Neural progenitor cell (in vitro differentiated cells): Measurements from ENCODE around the gene CDC42BPA. TPM values are rescaled to one million over a fixed set of nuclear protein-coding genes. Genes with fewer than 3 reads are reported as not detected.

Experiments
- DNase-seq: peaks from one replicate; pipeline ENCODE4 v3.0.0-alpha.2; 2016; ENCODE audit warnings: low spot score
- H2AFZ ChIP-seq: fragments of 200-600 bp; sonication (generic); replicated peaks from 2 replicates; pipeline ENCODE4 v1.6.1; 2016; ENCODE audit warnings: antibody characterized with exemption
- H3F3A ChIP-seq: fragments of 200-600 bp; sonication (generic); 2 replicates; pipeline ENCODE4 v1.6.1; 2016; ENCODE audit warnings: antibody characterized with exemption, low read depth
- H3K27ac ChIP-seq: fragments of 200-600 bp; sonication (generic); 2 replicates; pipeline ENCODE4 v1.5.1; 2016; ENCODE audit warnings: mild to moderate bottlenecking
- H3K27me3 ChIP-seq: fragments of 200-600 bp; sonication (generic); 2 replicates; pipeline ENCODE4 v1.6.1; 2016; ENCODE audit warnings: mild to moderate bottlenecking, moderate library complexity
- H3K36me3 ChIP-seq: fragments of 200-600 bp; sonication (generic); 2 replicates; pipeline ENCODE4 v1.5.1; 2016
- H3K4me1 ChIP-seq: fragments of 200-600 bp; sonication (generic); 2 replicates; pipeline ENCODE4 v1.6.1; 2016; ENCODE audit warnings: mixed run types
- H3K4me2 ChIP-seq: fragments of 200-600 bp; sonication (generic); 2 replicates; pipeline ENCODE4 v1.6.1; 2016
- H3K4me3 ChIP-seq: fragments of 200-600 bp; sonication (generic); 2 replicates; pipeline ENCODE4 v1.5.1; 2016
- H3K79me2 ChIP-seq: fragments of 200-600 bp; sonication (generic); 2 replicates; pipeline ENCODE4 v1.6.1; 2016; ENCODE audit warnings: low read depth
- H3K9ac ChIP-seq: fragments of 200-600 bp; sonication (generic); 2 replicates; pipeline ENCODE4 v1.6.1; 2016
- H3K9me3 ChIP-seq: fragments of 200-600 bp; sonication (generic); 2 replicates; pipeline ENCODE4 v1.5.1; 2016; ENCODE audit warnings: low read depth
- H4K20me1 ChIP-seq: fragments of 200-600 bp; sonication (generic); 2 replicates; pipeline ENCODE4 v1.6.1; 2016; ENCODE audit warnings: low read depth
- H3K27ac Mint-ChIP-seq: 3 replicates; pipeline ENCODE4 v1.8.0; 2021; ENCODE audit warnings: mixed read lengths
- H3K27me3 Mint-ChIP-seq: 2 replicates; pipeline ENCODE4 v1.8.0; 2022; ENCODE audit warnings: low read depth, mild to moderate bottlenecking, inconsistent platforms, moderate library complexity, mixed read lengths; ENCODE audit not compliant: insufficient read depth
- H3K36me3 Mint-ChIP-seq: 3 replicates; pipeline ENCODE4 v1.8.0; 2021; ENCODE audit warnings: mixed read lengths
- H3K4me1 Mint-ChIP-seq: 3 replicates; pipeline ENCODE4 v1.8.0; 2021; ENCODE audit warnings: mixed read lengths
- H3K4me3 Mint-ChIP-seq: 3 replicates; pipeline ENCODE4 v1.8.0; 2021; ENCODE audit warnings: mild to moderate bottlenecking, moderate library complexity, mixed read lengths
- H3K9me3 Mint-ChIP-seq: 3 replicates; pipeline ENCODE4 v1.8.0; 2020; ENCODE audit warnings: mixed read lengths
- CTCF ChIP-seq: fragments of 200-600 bp; sonication (generic); IDR thresholded peaks from 2 replicates; pipeline ENCODE4 v1.5.1; 2017; ENCODE audit warnings: antibody characterized with exemption, mild to moderate bottlenecking
- EZH2 ChIP-seq: fragments of 200-600 bp; sonication (generic); IDR thresholded peaks from 2 replicates; pipeline ENCODE4 v1.6.1; 2017; ENCODE audit warnings: antibody characterized with exemption, mild to moderate bottlenecking, moderate library complexity
- EZH2phosphoT487 ChIP-seq: fragments of 200-600 bp; sonication (generic); IDR thresholded peaks from 2 replicates; pipeline ENCODE4 v1.6.1; 2017; ENCODE audit warnings: antibody characterized with exemption
- total RNA-seq: library from RNA; depleted of rRNA; stranded (reverse); fragments of >200 nt; gene quantifications from 2 replicates; pipeline ENCODE4 v1.2.3, GENCODE V29; 2015; ENCODE audit warnings: low replicate concordance

The CDC42BPA gene
- total RNA-seq, 1 donor from 2014 or later: 54.7 TPM

GRCh38 chr1:227070638-227071285, 247.5 kb downstream of the CDC42BPA start:
- H3K27me3 Mint-ChIP-seq: no peaks in the 10 kb centered on the region
- peaks cover 1% of the 10 kb centered on the region for H3K36me3 Mint-ChIP-seq
- TF ChIP-seq EZH2phosphoT487: no peak
- no peak for TF ChIP-seq CTCF
- TF ChIP-seq EZH2: no peak
- Histone ChIP-seq H3K9me3 (no peaks in the 10 kb centered on the region), H3K4me3 (no peak overlapping the region), H4K20me1 (no peaks in the 10 kb centered on the region), H3K27me3 (no peaks in the 10 kb centered on the region), H3K36me3 (peaks cover 9% of the 10 kb centered on the region), H3K27ac (no peak overlapping the region), H3K9ac (no peak overlapping the region), H3K79me2 (no peaks in the 10 kb centered on the region), H2AFZ (no peak overlapping the region), H3F3A (no peaks in the 10 kb centered on the region), H3K4me1 (no peaks in the 10 kb centered on the region), H3K4me2 (no peak overlapping the region)
- no peak overlapping the region for H3K4me3 Mint-ChIP-seq
- H3K9me3 Mint-ChIP-seq: no peaks in the 10 kb centered on the region
- H3K4me1 Mint-ChIP-seq: no peaks in the 10 kb centered on the region
- no peak overlapping the region for H3K27ac Mint-ChIP-seq
- no peak for DNase-seq

GRCh38 chr1:227069490-227069889, 248.8 kb downstream of the CDC42BPA start:
- no peaks in the 10 kb centered on the region for H3K27me3 Mint-ChIP-seq
- H3K4me3 Mint-ChIP-seq: no peak overlapping the region
- no peak overlapping the region for H3K4me3 ChIP-seq
- H3K9me3 Mint-ChIP-seq: no peaks in the 10 kb centered on the region
- H3K36me3 ChIP-seq: peaks cover 9% of the 10 kb centered on the region
- no peaks in the 10 kb centered on the region for H3K4me1 Mint-ChIP-seq
- no peaks in the 10 kb centered on the region for H3F3A ChIP-seq
- H3K9ac ChIP-seq: no peak overlapping the region
- H3K9me3 ChIP-seq: no peaks in the 10 kb centered on the region
- no peaks in the 10 kb centered on the region for H3K79me2 ChIP-seq
- no peak for TF ChIP-seq EZH2phosphoT487
- no peak for TF ChIP-seq EZH2
- no peak for TF ChIP-seq CTCF
- no peak overlapping the region for H3K4me2 ChIP-seq
- no peaks in the 10 kb centered on the region for H3K4me1 ChIP-seq
- H3K27me3 ChIP-seq: no peaks in the 10 kb centered on the region
- H3K27ac ChIP-seq: no peak overlapping the region
- no peak overlapping the region for H3K27ac Mint-ChIP-seq
- H2AFZ ChIP-seq: no peak overlapping the region
- H3K36me3 Mint-ChIP-seq: peaks cover 6% of the 10 kb centered on the region
- DNase-seq: no peak
- no peaks in the 10 kb centered on the region for H4K20me1 ChIP-seq

- Histone ChIP-seq H3K9me3 (no peaks in the 10 kb centered on the region), H3K4me3 (no peak overlapping the region), H4K20me1 (no peaks in the 10 kb centered on the region), H3K4me1 (no peaks in the 10 kb centered on the region), H3K27ac (no peak overlapping the region), H3K4me2 (no peak overlapping the region), H3K79me2 (no peaks in the 10 kb centered on the region), H3K36me3 (peaks cover 9% of the 10 kb centered on the region), H3K9ac (no peak overlapping the region), H2AFZ (no peak overlapping the region), H3K27me3 (no peaks in the 10 kb centered on the region), H3F3A (no peaks in the 10 kb centered on the region)
- Mint-ChIP-seq H3K27me3 (no peaks in the 10 kb centered on the region), H3K27ac (no peak overlapping the region), H3K36me3 (peaks cover 6% of the 10 kb centered on the region), H3K4me3 (no peak overlapping the region), H3K4me1 (no peaks in the 10 kb centered on the region), H3K9me3 (no peaks in the 10 kb centered on the region)
- no peak for DNase-seq
- TF ChIP-seq EZH2phosphoT487 (no peak), CTCF (no peak)
Observed at GRCh38 chr1:227068883-227069282, 249.4 kb downstream of the CDC42BPA start.
